HL-60 (cell line): ENCODE measurements around the gene RAB40AL.

Experiments used
- POLR2AphosphoS5 ChIP-seq: IDR thresholded peaks from 2 replicates; pipeline ENCODE4 v1.6.1; 2012; ENCODE audit warnings: low read depth
- TF ChIP-seq, protein P1 (sequence below): IDR thresholded peaks from one replicate; pipeline ENCODE4 v1.5.1; 2011; ENCODE audit warnings: low read length, control low read depth, inconsistent platforms; ENCODE audit not compliant: insufficient read depth

GRCh38 chrX:102887687-102888086 lies 49.4 kb upstream of the RAB40AL start:
- TF ChIP-seq, protein P1, sequence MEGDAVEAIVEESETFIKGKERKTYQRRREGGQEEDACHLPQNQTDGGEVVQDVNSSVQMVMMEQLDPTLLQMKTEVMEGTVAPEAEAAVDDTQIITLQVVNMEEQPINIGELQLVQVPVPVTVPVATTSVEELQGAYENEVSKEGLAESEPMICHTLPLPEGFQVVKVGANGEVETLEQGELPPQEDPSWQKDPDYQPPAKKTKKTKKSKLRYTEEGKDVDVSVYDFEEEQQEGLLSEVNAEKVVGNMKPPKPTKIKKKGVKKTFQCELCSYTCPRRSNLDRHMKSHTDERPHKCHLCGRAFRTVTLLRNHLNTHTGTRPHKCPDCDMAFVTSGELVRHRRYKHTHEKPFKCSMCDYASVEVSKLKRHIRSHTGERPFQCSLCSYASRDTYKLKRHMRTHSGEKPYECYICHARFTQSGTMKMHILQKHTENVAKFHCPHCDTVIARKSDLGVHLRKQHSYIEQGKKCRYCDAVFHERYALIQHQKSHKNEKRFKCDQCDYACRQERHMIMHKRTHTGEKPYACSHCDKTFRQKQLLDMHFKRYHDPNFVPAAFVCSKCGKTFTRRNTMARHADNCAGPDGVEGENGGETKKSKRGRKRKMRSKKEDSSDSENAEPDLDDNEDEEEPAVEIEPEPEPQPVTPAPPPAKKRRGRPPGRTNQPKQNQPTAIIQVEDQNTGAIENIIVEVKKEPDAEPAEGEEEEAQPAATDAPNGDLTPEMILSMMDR: no peak
- TF ChIP-seq POLR2AphosphoS5: no peak
